ENCODE results near the gene SAMD4A. TPM values are rescaled to one million over a fixed set of nuclear protein-coding genes. Genes with fewer than 3 reads are reported as not detected.

Gene SAMD4A
- total RNA-seq, 2 donors from 2014 or later = 11.2 to 15.3 TPM

DNA sequence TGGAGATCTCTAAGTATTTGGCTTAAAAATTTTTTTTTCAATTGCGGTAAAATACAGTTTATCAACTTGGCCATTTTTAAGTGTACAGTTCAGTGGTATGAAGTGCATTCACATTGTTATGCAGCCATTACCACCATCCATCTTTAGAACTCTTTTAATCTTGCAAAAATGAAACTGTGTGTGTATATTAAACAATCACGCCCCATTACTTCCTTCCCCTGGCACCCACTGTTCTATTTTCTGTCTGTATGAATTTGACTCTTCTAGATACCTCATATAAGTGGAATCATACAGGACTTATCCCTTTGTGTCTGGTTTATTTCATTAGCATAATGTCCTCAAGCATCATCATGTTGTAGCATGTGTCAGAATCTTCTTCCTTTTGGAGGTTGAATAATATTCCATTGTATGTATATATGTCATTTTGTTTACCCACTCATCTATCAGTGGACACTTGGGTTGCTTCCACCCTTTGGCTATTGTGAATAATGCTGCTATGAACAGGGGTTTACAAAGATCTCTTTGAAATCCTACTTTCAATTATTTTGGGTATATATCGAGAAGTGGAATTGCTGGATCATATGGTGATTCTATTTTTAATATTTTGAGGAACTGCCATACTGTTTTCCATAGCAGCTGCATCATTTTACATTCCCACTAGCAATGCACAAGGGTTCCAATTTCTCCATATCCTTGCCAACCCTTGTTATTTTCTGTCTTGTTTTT is 62.9 kb downstream of the SAMD4A start:
- no peaks in the 10 kb centered on the region for H3K36me3 ChIP-seq (replicated peaks in 1 of 2; ENCODE audit: insufficient read depth in 1 of 2, low read depth in 2 of 2)
- H3K4me1 ChIP-seq = no peaks in the 10 kb centered on the region
- no peak overlapping the region for H3K4me3 ChIP-seq
- H3K27me3 ChIP-seq = no peaks in the 10 kb centered on the region
- H3K9me3 ChIP-seq = no peaks in the 10 kb centered on the region
- WGBS, 2 donors = 57 to 74% methylated on average over 3 of the region's 3 CpGs
- no peak overlapping the region for H3K27ac ChIP-seq
- DNase-seq = no peak
- no peak for ATAC-seq
- intact Hi-C loops (cut with DNase I) = no loop called here
- TF ChIP-seq, protein P1, sequence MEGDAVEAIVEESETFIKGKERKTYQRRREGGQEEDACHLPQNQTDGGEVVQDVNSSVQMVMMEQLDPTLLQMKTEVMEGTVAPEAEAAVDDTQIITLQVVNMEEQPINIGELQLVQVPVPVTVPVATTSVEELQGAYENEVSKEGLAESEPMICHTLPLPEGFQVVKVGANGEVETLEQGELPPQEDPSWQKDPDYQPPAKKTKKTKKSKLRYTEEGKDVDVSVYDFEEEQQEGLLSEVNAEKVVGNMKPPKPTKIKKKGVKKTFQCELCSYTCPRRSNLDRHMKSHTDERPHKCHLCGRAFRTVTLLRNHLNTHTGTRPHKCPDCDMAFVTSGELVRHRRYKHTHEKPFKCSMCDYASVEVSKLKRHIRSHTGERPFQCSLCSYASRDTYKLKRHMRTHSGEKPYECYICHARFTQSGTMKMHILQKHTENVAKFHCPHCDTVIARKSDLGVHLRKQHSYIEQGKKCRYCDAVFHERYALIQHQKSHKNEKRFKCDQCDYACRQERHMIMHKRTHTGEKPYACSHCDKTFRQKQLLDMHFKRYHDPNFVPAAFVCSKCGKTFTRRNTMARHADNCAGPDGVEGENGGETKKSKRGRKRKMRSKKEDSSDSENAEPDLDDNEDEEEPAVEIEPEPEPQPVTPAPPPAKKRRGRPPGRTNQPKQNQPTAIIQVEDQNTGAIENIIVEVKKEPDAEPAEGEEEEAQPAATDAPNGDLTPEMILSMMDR (IDR thresholded peaks at IDR 0.05) = no peak
- no peak for TF ChIP-seq POLR2A (IDR thresholded peaks at IDR 0.05)

DNA sequence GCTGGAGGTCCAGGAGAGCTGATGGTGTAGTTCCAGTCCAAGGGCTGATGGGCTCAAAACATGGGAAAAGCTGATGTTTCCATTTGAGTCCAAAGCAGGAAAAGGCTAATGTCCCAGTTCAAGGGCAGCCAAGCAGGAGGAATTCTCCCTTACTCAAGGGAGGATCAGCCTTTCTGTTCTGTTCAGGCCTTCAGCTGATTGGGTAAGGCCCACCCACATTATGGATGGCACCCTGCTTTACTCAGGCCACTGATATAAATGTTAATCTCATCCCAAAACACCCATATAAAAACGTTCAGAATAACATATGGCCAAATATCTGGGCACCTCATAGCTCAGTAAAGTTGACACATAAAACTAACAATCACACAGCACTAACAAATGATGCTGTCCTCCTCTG is 64.1 kb downstream of the SAMD4A start:
- DNase-seq = no peak
- ATAC-seq = no peak
- no peak overlapping the region for H3K27ac ChIP-seq
- intact Hi-C loops (cut with DNase I) = no loop called here
- no peaks in the 10 kb centered on the region for H3K9me3 ChIP-seq
- H3K36me3 ChIP-seq (replicated peaks in 1 of 2; ENCODE audit: insufficient read depth in 1 of 2, low read depth in 2 of 2) = no peaks in the 10 kb centered on the region
- H3K4me1 ChIP-seq = no peaks in the 10 kb centered on the region
- no peak overlapping the region for H3K4me3 ChIP-seq
- TF ChIP-seq, protein P1 (IDR thresholded peaks at IDR 0.05) = no peak
- TF ChIP-seq POLR2A (IDR thresholded peaks at IDR 0.05) = no peak
- WGBS, 2 donors = 29 to 35% methylated on average over 1 of the region's 1 CpG
- H3K27me3 ChIP-seq = no peaks in the 10 kb centered on the region

DNA sequence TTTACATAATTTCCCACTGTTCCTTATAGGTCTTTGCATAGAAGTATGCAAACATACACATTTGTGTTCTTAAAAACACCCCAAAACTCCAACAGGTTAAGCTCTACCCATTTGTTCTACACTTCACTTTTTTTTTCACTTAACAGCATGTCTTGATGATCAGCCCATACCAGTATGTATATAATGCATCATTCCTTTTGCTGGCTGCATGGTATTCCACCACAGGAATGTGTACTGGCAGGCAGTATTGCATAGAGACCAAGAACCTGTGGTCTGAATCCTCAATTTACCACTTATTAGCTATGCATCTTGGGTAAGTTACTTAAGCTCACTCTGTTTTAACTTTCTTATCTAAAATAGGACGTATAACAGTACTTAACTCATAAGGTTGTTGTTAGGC is 65.5 kb downstream of the SAMD4A start:
- Histone ChIP-seq H3K4me1 (no peaks in the 10 kb centered on the region), H3K4me3 (no peak overlapping the region), H3K27me3 (no peaks in the 10 kb centered on the region), H3K36me3 (replicated peaks in 1 of 2; ENCODE audit: insufficient read depth in 1 of 2, low read depth in 2 of 2) (no peaks in the 10 kb centered on the region), H3K27ac (no peak overlapping the region), H3K9me3 (no peaks in the 10 kb centered on the region)
- WGBS, 2 donors = 90 to 96% methylated on average over 1 of the region's 1 CpG
- TF ChIP-seq, protein P1 (IDR thresholded peaks at IDR 0.05) = no peak
- TF ChIP-seq POLR2A (IDR thresholded peaks at IDR 0.05) = no peak
- intact Hi-C loops (cut with DNase I) = no loop called here
- DNase-seq (no peak), ATAC-seq (no peak)

DNA sequence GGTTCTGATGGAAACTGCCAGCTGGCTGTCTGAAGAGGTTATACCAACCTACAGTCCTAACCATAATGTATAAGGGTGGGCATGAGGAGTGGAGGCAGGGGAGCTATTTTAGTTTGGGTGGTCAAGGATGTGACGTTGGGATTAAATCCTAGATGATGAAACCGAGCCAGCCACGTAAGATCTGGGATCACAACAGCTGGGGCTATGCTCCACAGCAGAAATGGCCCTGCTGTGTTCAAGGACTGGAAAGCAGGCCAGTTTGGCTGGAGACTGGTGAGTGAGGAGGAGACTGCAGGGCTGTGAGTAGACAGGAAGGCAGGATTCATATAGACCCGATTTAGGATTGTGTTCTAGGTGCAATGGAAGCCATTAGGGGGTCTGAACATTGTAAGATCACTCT is 66.1 kb downstream of the SAMD4A start:
- no peak overlapping the region for H3K4me3 ChIP-seq
- 69 to 82% methylated on average over 4 of the region's 4 CpGs for WGBS, 2 donors
- intact Hi-C loops (cut with DNase I) = no loop called here
- no peaks in the 10 kb centered on the region for H3K4me1 ChIP-seq
- DNase-seq = no peak
- H3K36me3 ChIP-seq (replicated peaks in 1 of 2; ENCODE audit: insufficient read depth in 1 of 2, low read depth in 2 of 2) = no peaks in the 10 kb centered on the region
- no peaks in the 10 kb centered on the region for H3K27me3 ChIP-seq
- ATAC-seq = no peak
- H3K27ac ChIP-seq = no peak overlapping the region
- TF ChIP-seq POLR2A (IDR thresholded peaks at IDR 0.05) = no peak
- TF ChIP-seq, protein P1 (IDR thresholded peaks at IDR 0.05) = no peak
- H3K9me3 ChIP-seq = no peaks in the 10 kb centered on the region
